NCI-H1417 treated with DMSO at 0.1 percent for 48 hours (cell line): ENCODE measurements around the gene SLC9B1.
A peak's percentile ranks its signal among the peaks of the same experiment; 100 is the strongest.

Experiments used
- DNase-seq: peaks from one replicate; lab custom pipeline; 2025; lab: John Stamatoyannopoulos, UW

Gene SLC9B1, protein sequence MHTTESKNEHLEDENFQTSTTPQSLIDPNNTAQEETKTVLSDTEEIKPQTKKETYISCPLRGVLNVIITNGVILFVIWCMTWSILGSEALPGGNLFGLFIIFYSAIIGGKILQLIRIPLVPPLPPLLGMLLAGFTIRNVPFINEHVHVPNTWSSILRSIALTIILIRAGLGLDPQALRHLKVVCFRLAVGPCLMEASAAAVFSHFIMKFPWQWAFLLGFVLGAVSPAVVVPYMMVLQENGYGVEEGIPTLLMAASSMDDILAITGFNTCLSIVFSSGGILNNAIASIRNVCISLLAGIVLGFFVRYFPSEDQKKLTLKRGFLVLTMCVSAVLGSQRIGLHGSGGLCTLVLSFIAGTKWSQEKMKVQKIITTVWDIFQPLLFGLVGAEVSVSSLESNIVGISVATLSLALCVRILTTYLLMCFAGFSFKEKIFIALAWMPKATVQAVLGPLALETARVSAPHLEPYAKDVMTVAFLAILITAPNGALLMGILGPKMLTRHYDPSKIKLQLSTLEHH

DNA sequence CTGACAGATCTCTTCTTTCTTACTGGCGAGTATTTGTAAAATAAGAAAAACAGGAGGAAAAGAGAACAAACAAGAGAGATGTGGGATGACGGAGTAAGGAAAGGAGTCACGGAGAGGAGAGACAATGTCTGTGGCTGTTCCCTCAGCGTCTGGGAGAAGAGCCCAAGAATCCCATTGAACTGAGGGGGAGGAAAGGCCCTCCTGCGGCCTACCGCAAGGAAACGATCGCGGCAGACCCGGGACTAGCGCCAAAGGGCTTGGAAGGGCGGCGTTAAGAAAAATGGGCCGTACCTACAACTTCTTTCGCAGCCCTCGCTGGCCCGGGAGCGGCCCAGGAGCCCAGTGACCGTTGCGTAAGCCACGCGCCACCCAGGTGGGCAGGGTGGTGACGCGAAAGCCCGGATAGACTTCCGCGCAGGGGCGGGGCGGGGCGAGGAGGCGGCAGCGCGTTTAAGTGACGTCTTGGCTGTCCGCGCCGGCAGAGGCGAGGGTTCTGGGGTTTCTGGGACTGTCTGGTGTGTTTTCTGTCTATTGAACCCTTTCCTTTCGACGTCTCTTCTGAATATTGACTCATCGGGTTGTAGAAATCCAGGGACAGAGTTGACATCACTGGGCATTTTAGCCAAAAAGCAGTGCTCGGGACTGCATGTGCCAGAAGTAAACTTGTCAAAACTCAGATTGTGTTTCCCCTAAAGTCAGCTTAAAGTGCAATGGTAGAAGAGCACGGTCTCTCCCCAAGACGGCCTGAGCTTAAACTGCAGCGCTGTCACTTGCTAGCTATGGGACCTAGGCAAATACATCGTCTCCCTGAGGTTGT lies at the start of gene SLC9B1:
Gene SLC9B1 (minus strand): TSS at position 398 of the 817 bp plus-strand sequence. CDS start 27,994 bp downstream, outside the sequence.
- DNase-seq = peak; percentile 73

DNA sequence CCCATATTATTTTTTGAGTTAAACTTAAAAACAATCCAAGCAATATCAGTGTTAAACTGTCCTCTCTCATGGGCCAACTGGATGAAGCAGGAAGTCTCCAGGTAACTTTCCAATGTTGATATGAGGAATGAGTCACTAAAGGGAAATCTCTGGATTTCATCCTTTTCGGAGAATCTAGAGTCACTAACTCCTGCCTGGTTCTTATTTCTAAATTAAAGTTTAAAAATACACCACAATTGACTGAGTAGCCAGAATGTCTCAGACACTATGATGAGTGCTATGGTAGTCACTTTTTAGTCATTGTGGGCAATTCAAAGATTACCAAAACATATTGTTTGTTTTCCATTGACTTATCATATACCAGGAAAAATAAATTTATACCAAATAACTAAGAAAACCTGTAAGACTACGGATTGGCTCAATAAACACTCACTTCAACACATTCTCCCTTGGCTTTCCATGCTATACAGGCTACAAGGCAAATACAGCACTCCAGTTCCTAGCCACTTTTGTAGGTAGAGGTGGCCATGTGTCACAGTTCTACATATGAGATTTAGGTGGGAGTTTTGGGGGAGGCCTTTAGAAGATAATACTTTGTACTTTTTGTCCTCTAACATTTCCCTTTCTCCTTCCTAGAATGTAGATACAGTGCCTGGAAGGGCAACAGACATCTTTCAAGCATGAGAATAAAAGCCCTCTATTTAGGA lies 48.5 kb upstream of the SLC9B1 start:
- DNase-seq = no peak

GRCh38 chr4:103060453-103061148 lies 41.1 kb upstream of the SLC9B1 start:
- DNase-seq = no peak

DNA sequence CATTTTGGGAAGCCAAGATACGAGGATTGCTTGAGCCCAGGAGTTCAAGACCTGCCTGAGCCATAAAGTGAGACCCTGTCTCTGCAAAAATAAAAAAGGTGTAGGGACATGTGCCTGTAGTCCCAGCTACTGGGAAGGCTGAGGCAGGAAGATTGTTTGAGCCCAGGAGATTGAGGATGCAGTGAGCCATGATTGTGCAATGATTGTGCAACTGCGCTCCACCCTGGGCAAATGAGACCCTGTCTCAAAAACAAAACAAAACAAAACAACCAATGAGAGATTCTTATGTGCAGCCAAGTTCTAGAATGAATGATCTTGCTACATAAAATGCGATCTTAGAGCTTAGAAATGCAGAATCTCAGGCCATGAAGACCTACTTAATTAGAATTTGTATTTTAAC lies 34.5 kb upstream of the SLC9B1 start:
- no peak for DNase-seq

DNA sequence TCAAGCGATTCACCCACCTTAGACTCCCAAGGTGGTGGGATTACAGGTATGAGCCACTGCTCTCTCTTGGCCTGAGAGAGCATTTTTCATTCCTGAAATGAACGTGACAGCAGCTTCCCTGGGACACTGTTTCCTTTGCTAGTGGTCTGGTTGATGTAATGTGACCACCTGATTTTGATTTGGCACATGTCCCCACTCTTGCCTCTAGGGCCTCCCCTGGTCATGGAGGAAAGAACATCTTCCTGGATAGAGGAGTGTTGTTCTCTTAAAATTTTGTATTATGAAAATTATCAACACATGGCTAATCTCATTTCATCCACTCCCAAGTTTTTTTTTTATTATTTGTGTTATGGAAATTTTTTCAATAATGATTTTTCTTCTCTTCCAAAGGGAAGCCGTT lies 33.3 kb upstream of the SLC9B1 start:
- DNase-seq = no peak

GRCh38 chr4:103052145-103052544 lies 32.6 kb upstream of the SLC9B1 start:
- DNase-seq = no peak

GRCh38 chr4:103050736-103051436 lies 31.4 kb upstream of the SLC9B1 start:
- DNase-seq = no peak

DNA sequence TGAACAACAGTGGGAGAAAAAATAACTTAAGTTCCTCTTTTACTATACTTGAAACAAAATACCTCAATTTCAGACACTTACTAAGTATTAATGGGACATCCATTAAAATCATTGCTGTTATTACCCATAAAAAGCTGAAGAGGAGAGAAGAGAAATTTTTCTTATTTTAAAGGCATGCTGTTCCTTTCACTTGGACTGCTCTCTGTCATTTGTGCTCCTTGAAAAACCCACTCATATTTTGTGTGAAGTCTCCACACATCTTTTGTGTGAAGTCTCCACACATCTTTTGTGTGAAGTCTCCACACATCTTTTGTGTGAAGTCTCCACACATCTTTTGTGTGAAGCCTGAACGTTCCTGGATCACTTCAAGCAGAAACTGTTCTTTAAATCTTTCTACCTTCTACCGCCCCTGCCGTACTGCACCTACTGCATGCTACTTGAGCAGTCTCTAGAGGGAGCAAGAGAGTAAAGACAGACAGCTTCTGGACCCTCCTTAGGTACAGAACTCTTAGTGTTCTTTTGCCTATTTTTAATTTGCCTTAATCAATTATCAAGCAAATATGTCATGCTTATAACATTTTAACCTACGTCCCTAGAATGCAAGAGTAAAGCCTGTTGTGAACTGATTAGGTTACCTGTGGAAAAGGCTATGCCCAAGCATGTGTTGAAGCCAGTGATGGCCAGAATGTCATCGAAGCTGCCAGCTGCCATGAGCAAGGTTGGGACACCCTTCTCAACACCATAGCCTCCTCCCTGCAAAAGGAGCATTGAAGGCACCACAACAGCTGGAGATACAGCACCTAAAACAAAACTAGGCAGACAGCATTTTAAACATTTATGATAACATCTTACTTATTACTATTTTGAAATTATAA lies 27.1 kb upstream of the SLC9B1 start:
- DNase-seq = no peak

DNA sequence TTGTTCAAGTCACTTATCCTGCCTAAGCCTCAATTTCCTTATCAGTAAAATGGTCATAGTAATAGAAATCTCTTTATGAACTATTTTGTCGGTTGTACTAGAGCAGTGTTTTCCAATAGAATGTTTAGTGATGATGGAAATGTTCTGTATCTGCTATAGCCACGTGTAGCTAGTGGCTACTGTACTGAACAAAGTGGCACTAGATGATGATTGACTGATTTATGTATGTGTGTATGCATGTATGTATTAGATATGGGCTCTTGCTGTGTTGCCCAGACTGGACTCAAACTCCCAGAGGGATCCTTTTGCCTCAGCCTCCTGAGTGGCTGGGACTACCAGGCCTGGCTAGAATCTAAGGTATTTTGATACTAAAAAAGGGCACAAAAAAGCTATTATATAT lies 24.7 kb upstream of the SLC9B1 start:
- no peak for DNase-seq

DNA sequence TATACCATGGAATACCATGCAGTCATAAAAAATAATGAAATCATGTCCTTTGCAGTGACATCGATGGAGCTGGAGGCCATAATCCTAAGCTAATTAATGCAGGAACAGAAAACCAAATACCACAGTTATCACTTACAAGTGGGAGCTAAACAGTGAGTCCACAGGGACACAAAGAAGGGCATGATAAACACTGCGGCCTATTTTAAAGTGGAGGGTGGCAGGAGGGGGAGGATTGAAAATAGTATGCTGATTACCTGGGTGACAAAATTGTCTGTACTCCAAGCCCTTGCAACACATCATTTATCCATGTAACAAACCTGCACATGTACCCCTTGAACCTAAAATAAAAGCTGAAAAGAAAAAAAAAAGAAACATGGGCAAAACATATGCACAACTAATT lies 16.7 kb upstream of the SLC9B1 start:
- DNase-seq = no peak

DNA sequence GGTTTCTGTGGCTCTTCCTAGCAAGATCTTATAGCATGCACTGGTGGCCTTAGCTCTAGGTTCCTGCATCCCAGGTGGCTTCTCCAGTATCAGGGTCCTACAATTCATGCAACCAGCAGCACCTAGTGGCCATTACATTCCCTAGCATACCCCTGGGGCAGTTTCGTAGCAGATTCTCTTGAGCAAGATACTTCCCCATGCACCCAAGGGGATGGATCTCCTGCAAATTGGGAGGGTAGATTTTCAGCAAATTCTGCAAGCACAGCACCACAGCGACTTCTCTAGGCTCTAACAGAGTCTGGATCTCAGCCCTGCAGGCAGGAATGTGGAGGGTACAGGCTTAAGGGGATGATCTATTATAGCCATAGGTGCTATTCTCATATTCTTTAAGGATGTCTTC lies 13.1 kb upstream of the SLC9B1 start:
- DNase-seq = no peak

DNA sequence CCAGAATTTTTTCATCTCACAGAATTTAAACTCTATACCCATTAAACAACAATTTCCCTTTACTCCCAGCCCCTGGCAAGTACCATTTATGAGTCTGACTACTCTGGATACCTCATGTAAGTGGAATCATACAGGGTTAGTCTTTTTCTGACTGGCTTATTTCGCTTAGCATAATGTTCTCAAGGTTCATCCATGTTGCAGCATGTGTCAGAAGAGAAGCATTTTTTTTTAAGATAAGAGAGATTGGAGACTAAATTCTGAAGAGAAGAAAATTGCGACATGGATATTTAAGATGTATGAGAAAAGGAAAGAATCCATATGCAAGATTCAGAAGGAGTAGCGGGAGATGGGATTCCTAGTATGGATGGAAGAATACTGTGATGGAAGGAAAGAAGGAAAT lies 11.3 kb upstream of the SLC9B1 start:
- DNase-seq = no peak

DNA sequence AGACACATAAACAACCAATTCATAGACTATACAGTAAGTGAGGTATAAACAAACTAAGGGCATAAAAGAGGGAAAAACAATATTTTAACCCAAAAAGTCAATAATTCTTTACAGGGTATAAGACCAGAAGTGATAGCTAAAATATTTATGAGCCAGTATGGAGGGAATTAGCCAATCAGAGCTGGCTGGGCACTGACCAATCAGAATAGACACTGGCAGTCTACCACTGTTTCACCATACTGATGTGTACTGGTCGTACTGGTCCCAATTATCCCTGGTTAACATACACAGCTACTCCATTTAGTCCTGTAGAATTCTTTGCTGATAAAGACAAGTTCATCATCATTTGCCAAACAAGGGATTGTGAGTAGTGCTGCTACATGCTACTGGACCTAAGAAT lies 9.8 kb upstream of the SLC9B1 start:
- no peak for DNase-seq

DNA sequence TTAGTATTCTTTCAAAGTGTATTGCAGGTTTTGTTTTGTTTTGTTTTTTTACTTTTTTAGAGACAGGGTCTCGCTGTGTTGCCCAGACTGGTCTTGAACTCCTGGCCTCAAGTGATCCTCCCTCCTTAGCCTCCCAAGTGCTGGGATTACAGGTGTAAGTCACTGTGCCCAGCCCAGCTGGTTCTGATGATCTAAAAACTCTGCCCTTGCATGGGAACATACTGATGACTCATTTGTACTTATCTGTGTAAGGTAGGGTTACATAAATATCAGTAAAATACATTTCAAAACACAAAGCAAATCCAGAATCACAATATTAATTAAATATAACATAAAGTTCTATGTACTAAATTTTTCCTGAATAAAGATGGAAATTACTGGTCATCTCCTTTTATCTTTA lies 7.4 kb upstream of the SLC9B1 start:
- no peak for DNase-seq

DNA sequence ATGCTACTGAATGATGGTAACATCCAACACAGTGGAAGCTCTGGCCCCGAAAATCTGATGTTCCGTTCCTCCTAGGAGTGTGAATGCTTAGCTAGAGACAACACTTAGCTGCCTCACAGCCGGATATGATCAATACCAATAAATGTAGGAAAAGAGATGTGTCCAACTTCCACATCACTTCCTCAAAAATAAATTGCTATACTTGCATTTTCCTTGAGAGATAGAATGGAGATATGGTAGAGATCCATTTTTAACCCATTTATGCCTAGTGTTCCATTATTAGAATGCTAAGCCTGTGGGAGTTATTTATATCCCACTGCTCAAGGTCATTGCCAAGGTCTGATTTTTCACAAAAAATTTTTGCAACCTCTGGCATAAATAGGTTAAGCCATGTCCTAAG lies 5.5 kb upstream of the SLC9B1 start:
- no peak for DNase-seq

DNA sequence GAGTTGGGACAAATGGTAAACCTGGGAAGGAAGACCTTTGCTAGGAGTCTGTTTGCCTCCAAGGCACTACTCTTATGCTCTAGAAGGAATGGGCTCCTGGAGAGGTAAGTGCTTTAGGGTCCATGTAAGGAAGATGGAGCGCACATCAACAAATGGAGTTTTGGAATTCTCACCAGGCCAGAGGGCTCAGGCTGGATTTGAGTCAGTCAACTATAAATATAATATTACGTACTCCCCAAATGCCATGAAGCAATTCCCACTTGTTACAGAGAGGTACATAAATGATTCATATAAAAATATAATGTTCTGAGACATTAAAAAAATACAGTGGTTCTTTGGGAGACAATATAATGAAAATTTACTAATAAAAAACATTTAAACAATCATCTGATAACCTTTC lies 1.6 kb upstream of the SLC9B1 start:
- no peak for DNase-seq

- DNase-seq = no peak
These were observed 856 bp downstream of the SLC9B1 start for GRCh38 chr4:103018391-103019307.

GRCh38 chr4:103012551-103012950 lies 7.0 kb downstream of the SLC9B1 start:
- no peak for DNase-seq

- no peak for DNase-seq
These were observed 7.4 kb downstream of the SLC9B1 start for GRCh38 chr4:103012060-103012459.
